ENCODE data around the gene SCLY. TPM values are rescaled to one million over a fixed set of nuclear protein-coding genes. Genes with fewer than 3 reads are reported as not detected.

SCLY gene
- total and polyA plus RNA-seq, 2 donors (not counting 1 experiment from before 2014, with no cell fraction given), result 5.3 to 16.5 TPM

GRCh38 chr2:238040918-238041317, 19.9 kb upstream of the SCLY start:
- H3K79me2 ChIP-seq (ENCODE audit: control insufficient read depth, insufficient read depth, low read length), result no peaks in the 10 kb centered on the region
- no peak overlapping the region for H2AFZ ChIP-seq (ENCODE audit: low read length)
- H3K4me3 ChIP-seq (replicated peaks in 1 of 4; ENCODE audit: control extremely low read depth in 1 of 4, insufficient read depth in 1 of 4, low read depth in 3 of 4, low read length in 4 of 4), result no peak overlapping the region
- no peak overlapping the region for H3K9ac ChIP-seq (ENCODE audit: insufficient read depth, low read length)
- peaks cover 20% of the 10 kb centered on the region for H3K36me3 ChIP-seq (ENCODE audit: control insufficient read depth, insufficient read depth, low read length)
- no peaks in the 10 kb centered on the region for H3K27me3 ChIP-seq (ENCODE audit: control insufficient read depth, insufficient read depth, low read length)
- TF ChIP-seq CTCF (conservative IDR thresholded peaks at IDR 0.05 in 1 of 2, IDR thresholded peaks at IDR 0.05 in 1 of 2; ENCODE audit: low read depth in 1 of 2, low read length in 2 of 2), result no peak
- no peak for TF ChIP-seq EZH2 (IDR thresholded peaks at IDR 0.05; ENCODE audit: low read length, missing control alignments)
- no peak overlapping the region for H3K4me2 ChIP-seq (ENCODE audit: extremely low read depth, insufficient read depth, low read length)
- H3K27ac ChIP-seq (ENCODE audit: insufficient read depth, low read length), result no peak overlapping the region
- H3K9me3 ChIP-seq (ENCODE audit: control insufficient read depth, insufficient read depth, low read depth, low read length), result no peaks in the 10 kb centered on the region
- no peaks in the 10 kb centered on the region for H4K20me1 ChIP-seq (ENCODE audit: control insufficient read depth, extremely low read depth, insufficient read depth, low read length)
- peaks cover 2% of the 10 kb centered on the region for H3K4me1 ChIP-seq (ENCODE audit: control insufficient read depth, extremely low read depth, insufficient read depth, low read length)
- no peak for DNase-seq (ENCODE audit: low read depth in 2 of 2)

- peaks cover 2% of the 10 kb centered on the region for H3K4me1 ChIP-seq (ENCODE audit: control insufficient read depth, extremely low read depth, insufficient read depth, low read length)
- no peak overlapping the region for H2AFZ ChIP-seq (ENCODE audit: low read length)
- H3K4me3 ChIP-seq (replicated peaks in 1 of 4; ENCODE audit: control extremely low read depth in 1 of 4, insufficient read depth in 1 of 4, low read depth in 3 of 4, low read length in 4 of 4), result no peak overlapping the region
- TF ChIP-seq CTCF (conservative IDR thresholded peaks at IDR 0.05 in 1 of 2, IDR thresholded peaks at IDR 0.05 in 1 of 2; ENCODE audit: low read depth in 1 of 2, low read length in 2 of 2) (no peak), EZH2 (IDR thresholded peaks at IDR 0.05; ENCODE audit: low read length, missing control alignments) (no peak)
- no peaks in the 10 kb centered on the region for H3K79me2 ChIP-seq (ENCODE audit: control insufficient read depth, insufficient read depth, low read length)
- no peak for DNase-seq (ENCODE audit: low read depth in 2 of 2)
- H3K27me3 ChIP-seq (ENCODE audit: control insufficient read depth, insufficient read depth, low read length), result no peaks in the 10 kb centered on the region
- H3K36me3 ChIP-seq (ENCODE audit: control insufficient read depth, insufficient read depth, low read length), result peaks cover 20% of the 10 kb centered on the region
- no peak overlapping the region for H3K27ac ChIP-seq (ENCODE audit: insufficient read depth, low read length)
- no peak overlapping the region for H3K4me2 ChIP-seq (ENCODE audit: extremely low read depth, insufficient read depth, low read length)
- no peaks in the 10 kb centered on the region for H4K20me1 ChIP-seq (ENCODE audit: control insufficient read depth, extremely low read depth, insufficient read depth, low read length)
- no peak overlapping the region for H3K9ac ChIP-seq (ENCODE audit: insufficient read depth, low read length)
- H3K9me3 ChIP-seq (ENCODE audit: control insufficient read depth, insufficient read depth, low read depth, low read length), result no peaks in the 10 kb centered on the region
Measured at GRCh38 chr2:238042090-238042489, 18.7 kb upstream of the SCLY start.

- DNase-seq (ENCODE audit: low read depth in 2 of 2), result no peak
- Histone ChIP-seq H3K79me2 (ENCODE audit: control insufficient read depth, insufficient read depth, low read length) (no peaks in the 10 kb centered on the region), H4K20me1 (ENCODE audit: control insufficient read depth, extremely low read depth, insufficient read depth, low read length) (no peaks in the 10 kb centered on the region), H3K36me3 (ENCODE audit: control insufficient read depth, insufficient read depth, low read length) (peaks cover 17% of the 10 kb centered on the region), H3K4me3 (replicated peaks in 1 of 4; ENCODE audit: control extremely low read depth in 1 of 4, insufficient read depth in 1 of 4, low read depth in 3 of 4, low read length in 4 of 4) (no peak overlapping the region), H3K27ac (ENCODE audit: insufficient read depth, low read length) (no peak overlapping the region), H3K27me3 (ENCODE audit: control insufficient read depth, insufficient read depth, low read length) (no peaks in the 10 kb centered on the region), H3K9ac (ENCODE audit: insufficient read depth, low read length) (no peak overlapping the region), H3K4me2 (ENCODE audit: extremely low read depth, insufficient read depth, low read length) (no peak overlapping the region), H3K9me3 (ENCODE audit: control insufficient read depth, insufficient read depth, low read depth, low read length) (no peaks in the 10 kb centered on the region), H2AFZ (ENCODE audit: low read length) (no peak overlapping the region), H3K4me1 (ENCODE audit: control insufficient read depth, extremely low read depth, insufficient read depth, low read length) (peaks cover 2% of the 10 kb centered on the region)
- no peak for TF ChIP-seq EZH2 (IDR thresholded peaks at IDR 0.05; ENCODE audit: low read length, missing control alignments)
- TF ChIP-seq CTCF (conservative IDR thresholded peaks at IDR 0.05 in 1 of 2, IDR thresholded peaks at IDR 0.05 in 1 of 2; ENCODE audit: low read depth in 1 of 2, low read length in 2 of 2), result no peak
Measured at GRCh38 chr2:238042849-238043584, 17.8 kb upstream of the SCLY start.
